Measurements from ENCODE around the gene EML4. TPM values are rescaled to one million over a fixed set of nuclear protein-coding genes. Genes with fewer than 3 reads are reported as not detected.
"Not testable (repeated sequence)": the region's sequence is repeated elsewhere in the genome, so short reads cannot be mapped to it uniquely, and the experiment has no call there.

EML4 gene
- total RNA-seq, 1 experiment from 2014 or later: 31.2 TPM

- TF ChIP-seq CTCF (IDR thresholded peaks at IDR 0.05; ENCODE audit: unreplicated experiment): no peak
- H3K9me3 Mint-ChIP-seq (ENCODE audit: unreplicated experiment): no peaks in the 10 kb centered on the region
- intact Hi-C loops (cut with micrococcal nuclease): no loop called here
- BruUV-seq (replicated peaks): no TSS peak
- ChIA-PET CTCF (interaction anchor here (1.1 to 3.1 kb wide), 4 partner anchors 12 to 255 kb away, joined by 3 to 21 read pairs (median 10); no protein-coding TSS in a partner anchor), POLR2A (interaction anchor here (0.6 to 8.2 kb wide), 4 partner anchors 12 to 175 kb away, joined by 5 to 59 read pairs (median 7); partner anchors contain the start of gene COX7A2L)
- H3K36me3 Mint-ChIP-seq (ENCODE audit: insufficient read depth, unreplicated experiment): peaks cover 64% of the 10 kb centered on the region
- peak overlapping the region; percentile 36 for H3K27ac Mint-ChIP-seq (ENCODE audit: low read depth, unreplicated experiment)
- H3K4me1 Mint-ChIP-seq (ENCODE audit: insufficient read depth, unreplicated experiment): peaks cover 17% of the 10 kb centered on the region
- no peak for DNase-seq (ENCODE audit: unreplicated experiment)
- H3K4me3 Mint-ChIP-seq (ENCODE audit: unreplicated experiment): no peak overlapping the region
- H3K27me3 Mint-ChIP-seq (ENCODE audit: insufficient read depth, unreplicated experiment): no peaks in the 10 kb centered on the region
Observed at GRCh38 chr2:42340938-42341636, 171.9 kb downstream of the EML4 start.

- peak overlapping the region; percentile 77 for H3K27ac Mint-ChIP-seq (ENCODE audit: low read depth, unreplicated experiment)
- intact Hi-C loops (cut with micrococcal nuclease): no loop called here
- H3K36me3 Mint-ChIP-seq (ENCODE audit: insufficient read depth, unreplicated experiment): peaks cover 66% of the 10 kb centered on the region
- no peak for TF ChIP-seq CTCF (IDR thresholded peaks at IDR 0.05; ENCODE audit: unreplicated experiment)
- H3K27me3 Mint-ChIP-seq (ENCODE audit: insufficient read depth, unreplicated experiment): no peaks in the 10 kb centered on the region
- no TSS peak for BruUV-seq (replicated peaks)
- ChIA-PET POLR2A (interaction anchor here (0.9 to 8.2 kb wide), 7 partner anchors 9 to 59 kb away, joined by 3 to 59 read pairs (median 6); partner anchors contain the start of gene COX7A2L), CTCF (interaction anchor here (0.6 to 3.0 kb wide), 2 partner anchors 13 to 470 kb away, joined by 3 to 21 read pairs; no protein-coding TSS in a partner anchor)
- peaks cover 17% of the 10 kb centered on the region for H3K4me1 Mint-ChIP-seq (ENCODE audit: insufficient read depth, unreplicated experiment)
- DNase-seq (ENCODE audit: unreplicated experiment): peak; percentile 39
- H3K4me3 Mint-ChIP-seq (ENCODE audit: unreplicated experiment): no peak overlapping the region
- H3K9me3 Mint-ChIP-seq (ENCODE audit: unreplicated experiment): no peaks in the 10 kb centered on the region
Observed at GRCh38 chr2:42342061-42342794, 173.1 kb downstream of the EML4 start.

- peaks cover 17% of the 10 kb centered on the region for H3K4me1 Mint-ChIP-seq (ENCODE audit: insufficient read depth, unreplicated experiment)
- intact Hi-C loops (cut with micrococcal nuclease): no loop called here
- H3K9me3 Mint-ChIP-seq (ENCODE audit: unreplicated experiment): no peaks in the 10 kb centered on the region
- H3K36me3 Mint-ChIP-seq (ENCODE audit: insufficient read depth, unreplicated experiment): peaks cover 68% of the 10 kb centered on the region
- peak overlapping the region; percentile 77 for H3K27ac Mint-ChIP-seq (ENCODE audit: low read depth, unreplicated experiment)
- ChIA-PET POLR2A (interaction anchor here (0.5 to 8.2 kb wide), 8 partner anchors 8 to 494 kb away, joined by 3 to 59 read pairs (median 4); partner anchors contain the start of gene COX7A2L), CTCF (interaction anchor here (3.0 kb wide), 1 partner anchor 14 kb away, joined by 21 read pairs; no protein-coding TSS in a partner anchor)
- BruUV-seq (replicated peaks): no TSS peak
- DNase-seq (ENCODE audit: unreplicated experiment): no peak
- H3K4me3 Mint-ChIP-seq (ENCODE audit: unreplicated experiment): no peak overlapping the region
- TF ChIP-seq CTCF (IDR thresholded peaks at IDR 0.05; ENCODE audit: unreplicated experiment): no peak
- no peaks in the 10 kb centered on the region for H3K27me3 Mint-ChIP-seq (ENCODE audit: insufficient read depth, unreplicated experiment)
Observed at GRCh38 chr2:42342795-42343241, 173.7 kb downstream of the EML4 start.

GRCh38 chr2:42345986-42346385 is 176.8 kb downstream of the EML4 start:
- TF ChIP-seq CTCF (IDR thresholded peaks at IDR 0.05; ENCODE audit: unreplicated experiment): no peak
- POLR2A ChIA-PET: interaction anchor here (8.2 kb wide), 1 partner anchor 14 kb away, joined by 59 read pairs; the partner anchor contains the start of gene COX7A2L
- Mint-ChIP-seq H3K27me3 (ENCODE audit: insufficient read depth, unreplicated experiment) (no peaks in the 10 kb centered on the region), H3K4me1 (ENCODE audit: insufficient read depth, unreplicated experiment) (peaks cover 17% of the 10 kb centered on the region), H3K4me3 (ENCODE audit: unreplicated experiment) (no peak overlapping the region), H3K27ac (ENCODE audit: low read depth, unreplicated experiment) (no peak overlapping the region), H3K36me3 (ENCODE audit: insufficient read depth, unreplicated experiment) (peaks cover 75% of the 10 kb centered on the region), H3K9me3 (ENCODE audit: unreplicated experiment) (no peaks in the 10 kb centered on the region)
- intact Hi-C loops (cut with micrococcal nuclease): no loop called here
- BruUV-seq (replicated peaks): no TSS peak
- no peak for DNase-seq (ENCODE audit: unreplicated experiment)
- CTCF ChIA-PET: interaction anchor here (0.5 to 1.0 kb wide), 4 partner anchors 17 to 317 kb away, joined by 3 to 6 read pairs (median 3); no protein-coding TSS in a partner anchor

GRCh38 chr2:42346856-42347255 is 177.7 kb downstream of the EML4 start:
- peaks cover 17% of the 10 kb centered on the region for H3K4me1 Mint-ChIP-seq (ENCODE audit: insufficient read depth, unreplicated experiment)
- BruUV-seq (replicated peaks); H3K27me3 Mint-ChIP-seq (ENCODE audit: insufficient read depth, unreplicated experiment); DNase-seq (ENCODE audit: unreplicated experiment); intact Hi-C loops (cut with micrococcal nuclease); H3K27ac Mint-ChIP-seq (ENCODE audit: low read depth, unreplicated experiment); H3K9me3 Mint-ChIP-seq (ENCODE audit: unreplicated experiment); H3K4me3 Mint-ChIP-seq (ENCODE audit: unreplicated experiment): not testable (repeated sequence)
- ChIA-PET POLR2A (interaction anchor here (8.2 kb wide), 1 partner anchor 13 kb away, joined by 59 read pairs; the partner anchor contains the start of gene COX7A2L), CTCF (interaction anchor here (0.6 to 1.0 kb wide), 4 partner anchors 18 to 1584 kb away, joined by 3 to 6 read pairs (median 3); no protein-coding TSS in a partner anchor)
- H3K36me3 Mint-ChIP-seq (ENCODE audit: insufficient read depth, unreplicated experiment): peaks cover 74% of the 10 kb centered on the region

All from MCF 10A (cell line).